A549 (cell line): ENCODE measurements around the gene C16orf90. TPM values are rescaled to one million over a fixed set of nuclear protein-coding genes. Genes with fewer than 3 reads are reported as not detected.

Experiments used
- ATAC-seq, 2 experiments: fragments of 200-7000 bp in 1 of 2; fragments of >200 bp in 1 of 2; cut with Nextera tagmentation in 1 of 2; cut with Tn5 transposase in 1 of 2; 3 replicates each; pipeline versions ENCODE4 v1.8.0 to v1.9.1; 2018 to 2020; ENCODE audit warnings: mild to moderate bottlenecking in 1 of 2, moderate library complexity in 1 of 2
- CTCF ChIA-PET: fragments of 300-600 bp; sonication (Branson Sonifier 250); formaldehyde crosslinking; extraction: SDS; loops from one replicate; lab custom pipeline; 2021; ENCODE audit warnings: antibody characterized with exemption, inconsistent platforms; lab: Yijun Ruan, JAX
- POLR2A ChIA-PET: fragments of 350-600 bp; formaldehyde crosslinking; extraction: SDS; loops from one replicate; lab custom pipeline; 2021; ENCODE audit warnings: antibody characterized with exemption, inconsistent platforms; lab: Yijun Ruan, JAX
- DNase-seq, 2 experiments: peaks; one replicate each; pipeline versions ENCODE4 v3.0.0 to v3.0.0-alpha.2; 2011 to 2016; ENCODE audit warnings: low read depth in 1 of 2, low spot score in 1 of 2
- FAIRE-seq: peaks from 2 replicates; lab custom pipeline; 2011; peaks lifted over from hg19 to GRCh38; lab: Jason Lieb, UNC
- H3K27ac ChIP-seq, 2 experiments: fragments of >200 bp; sonication (Bioruptor Twin); formaldehyde crosslinking; 3 replicates each; pipeline ENCODE4 v1.5.1; 2016 to 2017
- H3K4me1 ChIP-seq: fragments of >200 bp; sonication (Bioruptor Twin); formaldehyde crosslinking; 3 replicates; pipeline ENCODE4 v1.6.1; 2016
- H3K4me2 ChIP-seq: fragments of >200 bp; sonication (Bioruptor Twin); formaldehyde crosslinking; 3 replicates; pipeline ENCODE4 v1.6.1; 2016
- H3K4me3 ChIP-seq: fragments of >200 bp; sonication (Bioruptor Twin); formaldehyde crosslinking; 3 replicates; pipeline ENCODE4 v1.5.1; 2016
- H3K9me3 ChIP-seq: fragments of >200 bp; sonication (Bioruptor Twin); formaldehyde crosslinking; 3 replicates; pipeline ENCODE4 v1.6.1; 2016
- CBX2 ChIP-seq: fragments of 200-600 bp; sonication (generic); IDR thresholded peaks from 2 replicates; pipeline ENCODE4 v1.6.1; 2016; ENCODE audit warnings: low read depth, mild to moderate bottlenecking, borderline replicate concordance
- CBX8 ChIP-seq: fragments of 200-600 bp; sonication (generic); IDR thresholded peaks from 2 replicates; pipeline ENCODE4 v1.6.1; 2016
- CEBPB ChIP-seq, 2 experiments: fragments of >200 bp in 1 of 2; sonication (Bioruptor Twin) in 1 of 2; formaldehyde crosslinking in 1 of 2; IDR thresholded peaks; 2 replicates each; pipeline ENCODE4 v1.6.1; 2012 to 2016
- EHMT2 ChIP-seq: fragments of 200-600 bp; sonication (generic); IDR thresholded peaks from 2 replicates; pipeline ENCODE4 v1.6.1; 2016; ENCODE audit warnings: antibody characterized with exemption, low read depth, mild to moderate bottlenecking, moderate library complexity
- HDAC2 ChIP-seq: fragments of 200-600 bp; sonication (generic); IDR thresholded peaks from 2 replicates; pipeline ENCODE4 v1.6.1; 2016
- HOXA7 ChIP-seq: fragments of 250-450 bp; sonication (Bioruptor Pico); IDR thresholded peaks from 2 replicates; pipeline ENCODE4 v1.5.0; 2020; ENCODE audit warnings: mild to moderate bottlenecking, moderate library complexity
- HOXB5 ChIP-seq: fragments of 250-450 bp; sonication (Bioruptor Pico); IDR thresholded peaks from 2 replicates; pipeline ENCODE4 v1.5.0; 2020; ENCODE audit warnings: mild to moderate bottlenecking, moderate library complexity
- MAFK ChIP-seq: fragments of 450-650 bp; IDR thresholded peaks from 2 replicates; pipeline ENCODE4 v1.6.1; 2014; ENCODE audit not compliant: partially characterized antibody
- MYC ChIP-seq: IDR thresholded peaks from 2 replicates; pipeline ENCODE4 v1.6.1; 2012; ENCODE audit warnings: mild to moderate bottlenecking, inconsistent platforms, low read length, improper control_type of control experiment, borderline replicate concordance
- NFE2L2 ChIP-seq: fragments of 150-350 bp; conservative IDR thresholded peaks from 2 replicates; pipeline ENCODE4 v1.6.1; 2014; ENCODE audit warnings: low read length
- POLR2A ChIP-seq: IDR thresholded peaks from 2 replicates; pipeline ENCODE4 v1.6.1; 2012; ENCODE audit warnings: mild to moderate bottlenecking, low read length
- RAD21 ChIP-seq, 2 experiments: fragments of >200 bp in 1 of 2; sonication (Bioruptor Twin) in 1 of 2; formaldehyde crosslinking in 1 of 2; IDR thresholded peaks in 1 of 2; conservative IDR thresholded peaks in 1 of 2; 2 replicates in 1 of 2; 3 replicates in 1 of 2; pipeline ENCODE4 v1.6.1; 2012 to 2018; ENCODE audit warnings: inconsistent platforms in 1 of 2
- RARB ChIP-seq: fragments of 250-450 bp; sonication (Bioruptor Pico); IDR thresholded peaks from 2 replicates; pipeline ENCODE4 v1.8.0; 2021; ENCODE audit warnings: mild to moderate bottlenecking, moderate library complexity
- RFX5 ChIP-seq: fragments of 450-650 bp; IDR thresholded peaks from 2 replicates; pipeline ENCODE4 v1.7.1; 2014; ENCODE audit warnings: antibody characterized with exemption, mild to moderate bottlenecking, moderate library complexity
- ZC3H11A ChIP-seq: fragments of 450-650 bp; IDR thresholded peaks from 2 replicates; pipeline ENCODE4 v1.6.1; 2014; ENCODE audit warnings: antibody characterized with exemption, mild to moderate bottlenecking
- ZFP36 ChIP-seq: fragments of 450-650 bp; IDR thresholded peaks from 2 replicates; pipeline ENCODE4 v1.6.1; 2014; ENCODE audit warnings: borderline replicate concordance; ENCODE audit not compliant: partially characterized antibody
- WGBS: methylation state at CpG from one replicate; pipeline ENCODE4 v1.1.6; 2017; ENCODE audit errors: missing lambda C conversion rate; 5-methylcytosine and 5-hydroxymethylcytosine counted together
- polyA plus RNA-seq, 4 experiments: library from polyadenylated mRNA; depleted of rRNA in 3 of 4; stranded (reverse); fragments of >200 nt; fragmentation: RNase III in 1 of 4; extraction: RNeasy Plus Mini Kit Qiagen cat#74134 plus additional on column Dnase treatment in 1 of 4; gene quantifications; 2 replicates in 3 of 4; 3 replicates in 1 of 4; pipeline ENCODE4 v1.2.3, GENCODE V29; 2011 to 2017
- TF ChIP-seq, protein P1 (sequence below): fragments of >200 bp; sonication (Bioruptor Twin); formaldehyde crosslinking; IDR thresholded peaks from 2 replicates; pipeline ENCODE4 v1.6.1; 2016
- TF ChIP-seq, protein P2 (sequence below): fragments of 450-650 bp; IDR thresholded peaks from 2 replicates; pipeline ENCODE4 v1.6.1; 2014; ENCODE audit warnings: antibody characterized with exemption
- TF ChIP-seq, protein P3 (sequence below): fragments of 250-450 bp; sonication (Bioruptor Pico); IDR thresholded peaks from 2 replicates; pipeline ENCODE4 v1.5.0; 2021; ENCODE audit warnings: mild to moderate bottlenecking, moderate library complexity, borderline replicate concordance

Gene C16orf90
- polyA plus RNA-seq, 2 of the 4 experiments (the other 2 are of a cell fraction), result not detected

DNA sequence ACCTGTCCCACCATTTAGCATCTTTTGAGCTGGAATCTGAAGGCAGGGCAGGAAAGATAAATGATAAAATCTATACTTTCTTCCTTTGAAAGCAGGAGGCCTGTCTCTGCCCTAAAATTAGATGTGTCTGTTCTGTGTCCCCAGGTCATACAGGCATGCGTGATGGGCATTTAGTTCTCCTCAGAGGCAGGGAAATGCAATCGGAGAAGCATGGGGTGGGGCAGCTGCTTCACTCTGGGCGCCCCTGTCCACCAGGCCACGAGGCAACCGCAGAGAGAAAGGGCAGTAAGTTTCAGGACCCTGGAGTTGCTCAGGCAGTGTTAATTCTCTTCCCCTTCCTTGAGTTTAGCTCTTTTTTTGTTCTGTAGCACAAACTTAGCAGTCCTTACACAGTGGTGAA, 30.7 kb upstream of the C16orf90 start (continued):
- TF ChIP-seq, protein P1, sequence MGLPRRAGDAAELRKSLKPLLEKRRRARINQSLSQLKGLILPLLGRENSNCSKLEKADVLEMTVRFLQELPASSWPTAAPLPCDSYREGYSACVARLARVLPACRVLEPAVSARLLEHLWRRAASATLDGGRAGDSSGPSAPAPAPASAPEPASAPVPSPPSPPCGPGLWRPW, result no peak
- TF ChIP-seq, all 56 proteins: peak for 0

DNA sequence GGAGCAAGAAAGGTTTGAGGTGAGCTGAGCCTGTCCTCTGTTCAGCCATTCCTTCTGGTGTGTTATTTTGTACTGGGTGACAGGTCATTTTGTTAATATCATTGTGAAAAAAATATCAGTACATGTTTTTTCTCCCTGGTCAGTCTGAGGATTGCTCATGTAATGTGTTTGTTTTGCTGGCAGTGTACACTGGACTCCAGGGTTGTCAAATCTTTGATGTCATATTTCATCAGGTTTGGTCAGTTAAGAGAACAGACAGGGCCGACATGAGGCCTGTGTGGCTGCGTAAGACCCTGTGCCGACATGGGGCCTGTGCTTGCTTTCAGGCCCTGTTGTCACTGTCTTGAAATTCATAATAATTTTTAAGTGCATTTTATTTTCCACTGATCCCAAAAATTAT, 28.0 kb upstream of the C16orf90 start:
- 95% methylated on average over 3 of the region's 3 CpGs for WGBS
- no peak overlapping the region for H3K4me2 ChIP-seq
- H3K9me3 ChIP-seq, result no peaks in the 10 kb centered on the region
- FAIRE-seq (no peak), ATAC-seq (no peak), DNase-seq (no peak)
- H3K4me3 ChIP-seq, result no peak overlapping the region
- H3K27ac ChIP-seq, result no peak overlapping the region
- H3K4me1 ChIP-seq, result peaks cover 11% of the 10 kb centered on the region
- ChIA-PET CTCF (interaction anchor here (1.1 kb wide), 1 partner anchor 10 kb away, joined by 5 read pairs; no protein-coding TSS in a partner anchor), POLR2A (no interaction called here)
- TF ChIP-seq EHMT2, result no peak
- TF ChIP-seq POLR2A, result no peak
- no peak for TF ChIP-seq HDAC2
- TF ChIP-seq RAD21 (conservative IDR thresholded peaks at IDR 0.05 in 1 of 2, IDR thresholded peaks at IDR 0.05 in 1 of 2), result no peak
- TF ChIP-seq, protein P2, sequence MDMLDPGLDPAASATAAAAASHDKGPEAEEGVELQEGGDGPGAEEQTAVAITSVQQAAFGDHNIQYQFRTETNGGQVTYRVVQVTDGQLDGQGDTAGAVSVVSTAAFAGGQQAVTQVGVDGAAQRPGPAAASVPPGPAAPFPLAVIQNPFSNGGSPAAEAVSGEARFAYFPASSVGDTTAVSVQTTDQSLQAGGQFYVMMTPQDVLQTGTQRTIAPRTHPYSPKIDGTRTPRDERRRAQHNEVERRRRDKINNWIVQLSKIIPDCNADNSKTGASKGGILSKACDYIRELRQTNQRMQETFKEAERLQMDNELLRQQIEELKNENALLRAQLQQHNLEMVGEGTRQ, result no peak
- TF ChIP-seq CEBPB (IDR thresholded peaks at IDR 0.05), result no peak
- no peak for TF ChIP-seq MAFK
- no peak for TF ChIP-seq RARB (CRISPR knock-in tag)
- no peak for TF ChIP-seq HOXB5 (CRISPR knock-in tag)

DNA sequence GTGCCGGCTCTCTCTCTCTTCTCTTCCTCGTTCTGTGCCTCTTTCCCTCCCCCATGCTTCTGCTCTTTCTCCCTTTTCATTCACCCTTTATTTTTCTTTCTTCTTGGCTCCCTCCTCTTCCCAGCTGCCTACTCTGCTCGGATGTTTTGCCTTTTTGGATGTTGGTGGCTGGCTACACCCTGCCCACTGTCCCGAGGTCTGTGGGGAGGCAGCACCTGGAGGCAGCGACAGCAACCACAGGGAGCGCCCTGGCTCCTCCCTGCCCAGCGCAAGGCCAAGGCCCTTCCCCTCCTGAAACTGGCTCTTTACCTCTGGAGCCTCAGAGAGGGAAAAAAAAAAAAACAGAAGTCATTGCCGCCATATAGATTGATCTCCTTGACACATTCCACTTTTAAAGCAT, 25.6 kb upstream of the C16orf90 start:
- no peak overlapping the region for H3K27ac ChIP-seq
- WGBS, result 87% methylated on average over 8 of the region's 8 CpGs
- POLR2A ChIA-PET, result no interaction called here

DNA sequence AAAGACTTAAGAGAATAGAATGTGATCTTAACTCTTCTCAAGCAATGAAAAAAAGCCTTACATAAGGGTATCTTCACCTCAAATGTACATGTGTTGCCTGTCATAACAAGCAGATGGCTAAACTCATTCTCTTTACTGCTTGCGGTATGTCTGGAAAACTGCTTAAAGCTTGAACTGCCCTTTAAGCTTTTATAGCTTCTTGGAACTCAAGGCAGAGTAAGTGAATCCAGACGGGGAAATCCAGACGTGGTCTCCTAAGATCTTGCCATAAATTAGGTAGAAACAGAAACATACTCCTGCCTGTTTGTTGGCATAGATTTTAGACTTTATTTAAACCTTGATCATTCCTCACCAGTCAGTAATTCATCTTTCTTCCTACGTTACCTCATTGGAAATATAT, 25.1 kb upstream of the C16orf90 start:
- no peak overlapping the region for H3K27ac ChIP-seq
- H3K4me2 ChIP-seq, result no peak overlapping the region
- POLR2A ChIA-PET, result no interaction called here
- CTCF ChIA-PET, result no interaction called here
- ATAC-seq (no peak), FAIRE-seq (no peak), DNase-seq (no peak)
- H3K4me3 ChIP-seq, result no peak overlapping the region
- H3K9me3 ChIP-seq, result no peaks in the 10 kb centered on the region
- 95% methylated on average over 4 of the region's 4 CpGs for WGBS
- peaks cover 11% of the 10 kb centered on the region for H3K4me1 ChIP-seq
- TF ChIP-seq ZC3H11A (no peak), CBX2 (no peak)
- TF ChIP-seq, protein P2, result no peak
- TF ChIP-seq, protein P3, sequence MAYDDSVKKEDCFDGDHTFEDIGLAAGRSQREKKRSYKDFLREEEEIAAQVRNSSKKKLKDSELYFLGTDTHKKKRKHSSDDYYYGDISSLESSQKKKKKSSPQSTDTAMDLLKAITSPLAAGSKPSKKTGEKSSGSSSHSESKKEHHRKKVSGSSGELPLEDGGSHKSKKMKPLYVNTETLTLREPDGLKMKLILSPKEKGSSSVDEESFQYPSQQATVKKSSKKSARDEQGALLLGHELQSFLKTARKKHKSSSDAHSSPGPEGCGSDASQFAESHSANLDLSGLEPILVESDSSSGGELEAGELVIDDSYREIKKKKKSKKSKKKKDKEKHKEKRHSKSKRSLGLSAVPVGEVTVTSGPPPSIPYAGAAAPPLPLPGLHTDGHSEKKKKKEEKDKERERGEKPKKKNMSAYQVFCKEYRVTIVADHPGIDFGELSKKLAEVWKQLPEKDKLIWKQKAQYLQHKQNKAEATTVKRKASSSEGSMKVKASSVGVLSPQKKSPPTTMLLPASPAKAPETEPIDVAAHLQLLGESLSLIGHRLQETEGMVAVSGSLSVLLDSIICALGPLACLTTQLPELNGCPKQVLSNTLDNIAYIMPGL (CRISPR knock-in tag), result no peak
- TF ChIP-seq, all 56 proteins: peak for 0

More for the DNA sequence above, 25.6 kb upstream of the C16orf90 start:
- no peak overlapping the region for H3K4me3 ChIP-seq
- CTCF ChIA-PET, result no interaction called here
- TF ChIP-seq, protein P3 (CRISPR knock-in tag), result no peak
- TF ChIP-seq HOXA7 (CRISPR knock-in tag), result no peak
- no peak for TF ChIP-seq NFE2L2
- no peak for TF ChIP-seq RFX5
- no peak for TF ChIP-seq MYC
- TF ChIP-seq CBX8, result no peak
- TF ChIP-seq ZFP36, result no peak
- TF ChIP-seq, all 56 proteins: peak for 0
- H3K4me2 ChIP-seq, result no peak overlapping the region
- no peak for ATAC-seq
- no peak for FAIRE-seq
- no peaks in the 10 kb centered on the region for H3K9me3 ChIP-seq
- DNase-seq, result no peak
- peaks cover 11% of the 10 kb centered on the region for H3K4me1 ChIP-seq
